Natural killer cell treated with Interleukin-12 subunit alpha and Interleukin-12 subunit beta and Interleukin-15 and Interleukin-18, amount 100 ng/mL, for 72 hours (primary cell): ENCODE measurements around the gene CASP2. TPM values are rescaled to one million over a fixed set of nuclear protein-coding genes. Genes with fewer than 3 reads are reported as not detected.

Experiments
- ATAC-seq, 2 donors: fragments of 150-1000 bp; cut with Tn5 transposase in 1 of 2; sonication (Bioruptor Pico), chemical (Tn5 transposase) in 1 of 2; 2 replicates each; pipeline ENCODE4 v1.10.0; 2021
- DNase-seq: peaks from one replicate; pipeline ENCODE4 v3.0.0; 2022; ENCODE audit warnings: low spot score
- H3K27ac Mint-ChIP-seq, 2 donors: 1 replicate in 1 of 2; 2 replicates in 1 of 2; pipeline ENCODE4 v1.8.0; 2022; ENCODE audit warnings: mixed read lengths in 2 of 2, mild to moderate bottlenecking in 1 of 2, moderate library complexity in 1 of 2
- H3K27me3 Mint-ChIP-seq, 2 donors: 1 replicate in 1 of 2; 2 replicates in 1 of 2; pipeline ENCODE4 v1.8.0; 2022; ENCODE audit warnings: mixed read lengths in 2 of 2
- H3K36me3 Mint-ChIP-seq: one replicate; pipeline ENCODE4 v1.8.0; 2022; ENCODE audit warnings: mixed read lengths
- H3K4me1 Mint-ChIP-seq, 2 donors: 1 replicate in 1 of 2; 2 replicates in 1 of 2; pipeline ENCODE4 v1.8.0; 2022; ENCODE audit warnings: low read depth in 2 of 2, mixed read lengths in 2 of 2, mild to moderate bottlenecking in 1 of 2
- H3K4me3 Mint-ChIP-seq: one replicate; pipeline ENCODE4 v1.8.0; 2022; ENCODE audit warnings: mixed read lengths
- H3K9me3 Mint-ChIP-seq: 2 replicates; pipeline ENCODE4 v1.8.0; 2022; ENCODE audit warnings: mixed read lengths
- total RNA-seq, 2 donors: library from RNA; stranded (reverse); gene quantifications; one replicate each; pipeline ENCODE4 v1.2.3, GENCODE V29; 2022

The CASP2 gene
- total RNA-seq, 2 donors from 2014 or later, result 67.8 to 94.2 TPM

GRCh38 chr7:143343596-143343995 is 55.4 kb downstream of the CASP2 start:
- Mint-ChIP-seq H3K4me1 (peaks cover 8 to 9% of the 10 kb centered on the region in 2 donors), H3K36me3 (no peaks in the 10 kb centered on the region), H3K27me3 (peaks cover 14 to 24% of the 10 kb centered on the region in 2 donors), H3K4me3 (no peak overlapping the region), H3K9me3 (no peaks in the 10 kb centered on the region), H3K27ac (no peak overlapping the region)
- no peak for ATAC-seq
- no peak for DNase-seq

- Mint-ChIP-seq H3K27me3 (peaks cover 10 to 16% of the 10 kb centered on the region in 2 donors), H3K4me1 (peaks cover 8 to 9% of the 10 kb centered on the region in 2 donors), H3K9me3 (no peaks in the 10 kb centered on the region), H3K36me3 (no peaks in the 10 kb centered on the region), H3K4me3 (peak overlapping the region; percentile 77), H3K27ac (peak overlapping the region; percentile 53 to 79)
- peak; percentile 93 to 96 for ATAC-seq
- peak; percentile 78 for DNase-seq
Observed at GRCh38 chr7:143345428-143345900, 57.3 kb downstream of the CASP2 start.

- ATAC-seq (no peak), DNase-seq (no peak)
- peak overlapping the region; percentile 77 for H3K4me3 Mint-ChIP-seq
- H3K27ac Mint-ChIP-seq, result no peak overlapping the region
- H3K36me3 Mint-ChIP-seq, result no peaks in the 10 kb centered on the region
- peaks cover 8 to 9% of the 10 kb centered on the region in 2 donors for H3K4me1 Mint-ChIP-seq
- peaks cover 8 to 16% of the 10 kb centered on the region in 2 donors for H3K27me3 Mint-ChIP-seq
- H3K9me3 Mint-ChIP-seq, result no peaks in the 10 kb centered on the region
Observed at GRCh38 chr7:143346018-143346417, 57.9 kb downstream of the CASP2 start.

GRCh38 chr7:143347950-143348349 is 59.8 kb downstream of the CASP2 start:
- Mint-ChIP-seq H3K4me3 (no peak overlapping the region), H3K27ac (no peak overlapping the region), H3K27me3 (peaks cover 8 to 16% of the 10 kb centered on the region in 2 donors), H3K9me3 (no peaks in the 10 kb centered on the region), H3K4me1 (peaks cover 8 to 9% of the 10 kb centered on the region in 2 donors), H3K36me3 (no peaks in the 10 kb centered on the region)
- no peak for ATAC-seq
- no peak for DNase-seq

- Mint-ChIP-seq H3K4me1 (peaks cover 0 to 4% of the 10 kb centered on the region in 2 donors), H3K27ac (no peak overlapping the region), H3K9me3 (no peaks in the 10 kb centered on the region), H3K36me3 (no peaks in the 10 kb centered on the region), H3K4me3 (no peak overlapping the region), H3K27me3 (peaks cover 8 to 13% of the 10 kb centered on the region in 2 donors)
- DNase-seq (no peak), ATAC-seq (no peak)
Observed at GRCh38 chr7:143351060-143351459, 62.9 kb downstream of the CASP2 start.

- no peak for ATAC-seq
- Mint-ChIP-seq H3K9me3 (no peaks in the 10 kb centered on the region), H3K27me3 (peaks cover 6 to 11% of the 10 kb centered on the region in 2 donors), H3K4me1 (peaks cover 0 to 4% of the 10 kb centered on the region in 2 donors), H3K36me3 (no peaks in the 10 kb centered on the region), H3K4me3 (no peak overlapping the region), H3K27ac (no peak overlapping the region)
- no peak for DNase-seq
Observed at GRCh38 chr7:143351574-143351973, 63.4 kb downstream of the CASP2 start.

- Mint-ChIP-seq H3K36me3 (no peaks in the 10 kb centered on the region), H3K4me3 (no peak overlapping the region)
Observed at GRCh38 chr7:143352531-143353002, 64.4 kb downstream of the CASP2 start.

GRCh38 chr7:143354376-143354775 is 66.2 kb downstream of the CASP2 start:
- H3K4me3 Mint-ChIP-seq, result no peak overlapping the region
- no peak overlapping the region for H3K27ac Mint-ChIP-seq
- no peaks in the 10 kb centered on the region for H3K36me3 Mint-ChIP-seq
- H3K27me3 Mint-ChIP-seq, result peaks cover 0 to 6% of the 10 kb centered on the region in 2 donors
- ATAC-seq, result no peak
- no peaks in the 10 kb centered on the region for H3K9me3 Mint-ChIP-seq
- no peak for DNase-seq
- H3K4me1 Mint-ChIP-seq, result peaks cover 0 to 7% of the 10 kb centered on the region in 2 donors

More at GRCh38 chr7:143352531-143353002, 64.4 kb downstream of the CASP2 start:
- H3K4me1 Mint-ChIP-seq, result peaks cover 0 to 4% of the 10 kb centered on the region in 2 donors
- no peak for ATAC-seq
- no peak for DNase-seq
- H3K9me3 Mint-ChIP-seq, result no peaks in the 10 kb centered on the region
- no peak overlapping the region for H3K27ac Mint-ChIP-seq
- H3K27me3 Mint-ChIP-seq, result peaks cover 0 to 6% of the 10 kb centered on the region in 2 donors

- H3K9me3 Mint-ChIP-seq, result no peaks in the 10 kb centered on the region
- ATAC-seq, result no peak
- no peaks in the 10 kb centered on the region for H3K36me3 Mint-ChIP-seq
- H3K4me1 Mint-ChIP-seq, result peaks cover 0 to 8% of the 10 kb centered on the region in 2 donors
- no peak overlapping the region for H3K4me3 Mint-ChIP-seq
- H3K27me3 Mint-ChIP-seq, result peaks cover 0 to 2% of the 10 kb centered on the region in 2 donors
- no peak for DNase-seq
- H3K27ac Mint-ChIP-seq, result no peak overlapping the region
Observed at GRCh38 chr7:143354965-143355364, 66.8 kb downstream of the CASP2 start.

- Mint-ChIP-seq H3K9me3 (no peaks in the 10 kb centered on the region), H3K27me3 (peaks cover 5 to 6% of the 10 kb centered on the region in 2 donors), H3K36me3 (no peaks in the 10 kb centered on the region), H3K27ac (no peak overlapping the region), H3K4me1 (peaks cover 5 to 11% of the 10 kb centered on the region in 2 donors), H3K4me3 (no peak overlapping the region)
- ATAC-seq, result no peak
- no peak for DNase-seq
Observed at GRCh38 chr7:143355450-143356385, 67.6 kb downstream of the CASP2 start.

GRCh38 chr7:143356414-143357050 is 68.4 kb downstream of the CASP2 start:
- DNase-seq, result no peak
- Mint-ChIP-seq H3K27me3 (peaks cover 5 to 9% of the 10 kb centered on the region in 2 donors), H3K4me3 (no peak overlapping the region), H3K4me1 (peaks cover 5 to 11% of the 10 kb centered on the region in 2 donors), H3K36me3 (no peaks in the 10 kb centered on the region), H3K27ac (no peak overlapping the region), H3K9me3 (no peaks in the 10 kb centered on the region)
- ATAC-seq, result no peak
